PC-9 (cell line): ENCODE results near the gene PPP3R2. TPM values are rescaled to one million over a fixed set of nuclear protein-coding genes. Genes with fewer than 3 reads are reported as not detected.

ENCODE experiments used
- BruUV-seq: library from RNA; stranded (reverse); fragments of 400-500 nt; replicated peaks from 2 replicates; lab custom pipeline; 2021; lab: Mats Ljungman, UMichigan
- CTCF ChIA-PET: fragments of 300-600 bp; sonication (Branson Sonifier 250); formaldehyde crosslinking; loops from one replicate; lab custom pipeline; 2022; ENCODE audit warnings: antibody characterized with exemption; lab: Charles Lee
- POLR2A ChIA-PET: fragments of 300-600 bp; sonication (Branson Sonifier 250); formaldehyde crosslinking; loops from one replicate; lab custom pipeline; 2022; ENCODE audit warnings: antibody characterized with exemption; ENCODE audit not compliant: unreplicated experiment; lab: Charles Lee
- DNase-seq, 2 experiments: peaks; one replicate each; pipeline versions ENCODE4 v3.0.0 to v3.0.0-alpha.2; 2015 to 2022; ENCODE audit warnings: mixed read lengths in 1 of 2
- H2AFZ ChIP-seq: fragments of 200-600 bp; sonication (generic); 2 replicates; pipeline ENCODE4 v1.8.1; 2017; ENCODE audit warnings: antibody characterized with exemption
- H3F3A ChIP-seq: fragments of 200-600 bp; sonication (generic); 2 replicates; pipeline ENCODE4 v1.8.1; 2017; ENCODE audit warnings: antibody characterized with exemption, mild to moderate bottlenecking, low read depth; ENCODE audit not compliant: insufficient read depth
- H3K27ac ChIP-seq: fragments of 200-600 bp; sonication (generic); 2 replicates; pipeline ENCODE4 v1.6.1; 2016; ENCODE audit warnings: mixed run types
- H3K27me3 ChIP-seq: fragments of 200-600 bp; sonication (generic); 2 replicates; pipeline ENCODE4 v1.6.1; 2016; ENCODE audit warnings: low read depth, mixed run types; ENCODE audit not compliant: insufficient read depth
- H3K36me3 ChIP-seq: fragments of 200-600 bp; sonication (generic); 2 replicates; pipeline ENCODE4 v1.6.1; 2016; ENCODE audit warnings: low read depth, mixed run types
- H3K4me1 ChIP-seq: fragments of 200-600 bp; sonication (generic); replicated peaks from 2 replicates; pipeline ENCODE4 v1.6.1; 2016; ENCODE audit warnings: mixed run types; ENCODE audit not compliant: insufficient read depth
- H3K4me2 ChIP-seq: fragments of 200-600 bp; sonication (generic); 2 replicates; pipeline ENCODE4 v1.6.1; 2017; ENCODE audit warnings: mixed run types
- H3K4me3 ChIP-seq: fragments of 200-600 bp; sonication (generic); 2 replicates; pipeline ENCODE4 v1.6.1; 2016; ENCODE audit warnings: mixed run types
- H3K79me2 ChIP-seq: fragments of 200-600 bp; sonication (generic); 2 replicates; pipeline ENCODE4 v1.6.1; 2017; ENCODE audit warnings: low read depth, mixed run types
- H3K9me2 ChIP-seq: fragments of 200-600 bp; sonication (generic); 2 replicates; pipeline ENCODE4 v1.8.1; 2017; ENCODE audit warnings: mild to moderate bottlenecking; ENCODE audit not compliant: insufficient read depth
- H3K9me3 ChIP-seq: fragments of 200-600 bp; sonication (generic); 2 replicates; pipeline ENCODE4 v1.8.1; 2016; ENCODE audit warnings: low read depth; ENCODE audit not compliant: insufficient read depth
- H4K20me1 ChIP-seq: fragments of 200-600 bp; sonication (generic); 2 replicates; pipeline ENCODE4 v1.8.1; 2017; ENCODE audit not compliant: insufficient read depth
- EZH2 ChIP-seq: fragments of 200-600 bp; sonication (generic); IDR thresholded peaks from 2 replicates; pipeline ENCODE4 v1.8.0; 2017; ENCODE audit warnings: antibody characterized with exemption, low read depth
- intact Hi-C: fragments of 100-400 bp; cut with micrococcal nuclease; formaldehyde crosslinking; loops from one replicate; pipeline ENCODE4 v1.10.0; 2022; ENCODE audit not compliant: unreplicated experiment
- total RNA-seq: library from RNA; stranded (reverse); gene quantifications from 2 replicates; pipeline ENCODE4 v1.2.3, GENCODE V29; 2021
- TF ChIP-seq, protein P1 (sequence below): fragments of 200-600 bp; sonication (generic); conservative IDR thresholded peaks from 2 replicates; pipeline ENCODE4 v1.6.1; 2017; ENCODE audit warnings: mixed run types, antibody characterized with exemption, mild to moderate bottlenecking, moderate library complexity

PPP3R2 gene
- total RNA-seq, 1 experiment from 2014 or later = not detected

DNA sequence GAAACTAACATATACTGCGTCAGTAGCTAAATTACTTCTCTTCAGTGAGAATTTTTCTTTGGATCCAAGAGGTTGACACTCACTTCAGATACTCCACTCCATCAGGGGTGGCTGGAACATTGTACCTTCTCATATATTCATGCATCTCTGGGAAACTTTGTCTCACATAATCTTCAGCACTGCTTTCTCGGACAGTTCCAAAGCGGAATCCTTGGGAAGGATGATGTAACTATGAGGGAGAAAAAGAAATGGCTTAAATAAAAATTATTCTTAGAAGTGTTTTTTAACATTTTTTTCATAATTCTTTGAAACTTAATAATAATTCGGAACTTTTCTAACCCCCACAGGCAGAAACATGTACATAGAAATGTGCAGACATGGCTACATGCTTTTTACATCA, 33.4 kb upstream of the PPP3R2 start:
- DNase-seq = no peak
- ChIA-PET POLR2A (no interaction called here), CTCF (no interaction called here)
- Histone ChIP-seq H3K4me1 (no peaks in the 10 kb centered on the region), H3K36me3 (no peaks in the 10 kb centered on the region), H3K4me3 (no peak overlapping the region), H2AFZ (no peak overlapping the region), H3K79me2 (no peaks in the 10 kb centered on the region), H3K9me2 (no peaks in the 10 kb centered on the region), H3K27ac (no peak overlapping the region), H3K4me2 (no peak overlapping the region), H3K9me3 (no peaks in the 10 kb centered on the region), H3K27me3 (no peaks in the 10 kb centered on the region), H4K20me1 (no peaks in the 10 kb centered on the region), H3F3A (no peaks in the 10 kb centered on the region)
- intact Hi-C loops = no loop called here
- TF ChIP-seq, protein P1, sequence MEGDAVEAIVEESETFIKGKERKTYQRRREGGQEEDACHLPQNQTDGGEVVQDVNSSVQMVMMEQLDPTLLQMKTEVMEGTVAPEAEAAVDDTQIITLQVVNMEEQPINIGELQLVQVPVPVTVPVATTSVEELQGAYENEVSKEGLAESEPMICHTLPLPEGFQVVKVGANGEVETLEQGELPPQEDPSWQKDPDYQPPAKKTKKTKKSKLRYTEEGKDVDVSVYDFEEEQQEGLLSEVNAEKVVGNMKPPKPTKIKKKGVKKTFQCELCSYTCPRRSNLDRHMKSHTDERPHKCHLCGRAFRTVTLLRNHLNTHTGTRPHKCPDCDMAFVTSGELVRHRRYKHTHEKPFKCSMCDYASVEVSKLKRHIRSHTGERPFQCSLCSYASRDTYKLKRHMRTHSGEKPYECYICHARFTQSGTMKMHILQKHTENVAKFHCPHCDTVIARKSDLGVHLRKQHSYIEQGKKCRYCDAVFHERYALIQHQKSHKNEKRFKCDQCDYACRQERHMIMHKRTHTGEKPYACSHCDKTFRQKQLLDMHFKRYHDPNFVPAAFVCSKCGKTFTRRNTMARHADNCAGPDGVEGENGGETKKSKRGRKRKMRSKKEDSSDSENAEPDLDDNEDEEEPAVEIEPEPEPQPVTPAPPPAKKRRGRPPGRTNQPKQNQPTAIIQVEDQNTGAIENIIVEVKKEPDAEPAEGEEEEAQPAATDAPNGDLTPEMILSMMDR = no peak
- TF ChIP-seq EZH2 = no peak
- no TSS peak for BruUV-seq

DNA sequence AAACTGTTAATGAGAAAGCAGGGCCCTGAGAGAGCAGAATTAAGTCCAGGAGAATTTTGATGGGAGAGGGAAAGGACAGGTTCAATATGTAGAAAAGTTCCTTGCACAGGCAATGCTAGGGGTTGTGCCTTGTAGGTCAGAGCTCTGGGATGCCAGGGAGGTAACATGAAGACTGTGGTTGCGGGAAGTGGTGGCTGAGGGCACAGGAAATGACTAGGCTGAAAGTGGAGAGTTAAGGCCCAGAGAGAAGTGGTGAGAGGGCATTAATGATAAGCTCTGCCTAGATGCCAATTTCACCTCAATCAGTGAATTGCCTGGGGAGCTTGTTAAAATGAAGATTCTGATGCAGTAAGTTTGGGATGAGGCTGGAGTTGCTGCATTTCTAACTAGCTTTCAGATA, 31.5 kb upstream of the PPP3R2 start:
- no peaks in the 10 kb centered on the region for H3K9me3 ChIP-seq
- H3K36me3 ChIP-seq = no peaks in the 10 kb centered on the region
- no peaks in the 10 kb centered on the region for H3K4me1 ChIP-seq
- intact Hi-C loops = no loop called here
- no peak overlapping the region for H3K4me3 ChIP-seq
- no peak overlapping the region for H3K27ac ChIP-seq
- DNase-seq = no peak
- ChIA-PET CTCF (no interaction called here), POLR2A (no interaction called here)
- no peaks in the 10 kb centered on the region for H3K9me2 ChIP-seq
- H2AFZ ChIP-seq = no peak overlapping the region
- TF ChIP-seq, protein P1 = no peak
- TF ChIP-seq EZH2 = no peak
- no peaks in the 10 kb centered on the region for H4K20me1 ChIP-seq
- no peak overlapping the region for H3K4me2 ChIP-seq
- no TSS peak for BruUV-seq
- no peaks in the 10 kb centered on the region for H3K27me3 ChIP-seq
- H3K79me2 ChIP-seq = no peaks in the 10 kb centered on the region
- no peaks in the 10 kb centered on the region for H3F3A ChIP-seq

DNA sequence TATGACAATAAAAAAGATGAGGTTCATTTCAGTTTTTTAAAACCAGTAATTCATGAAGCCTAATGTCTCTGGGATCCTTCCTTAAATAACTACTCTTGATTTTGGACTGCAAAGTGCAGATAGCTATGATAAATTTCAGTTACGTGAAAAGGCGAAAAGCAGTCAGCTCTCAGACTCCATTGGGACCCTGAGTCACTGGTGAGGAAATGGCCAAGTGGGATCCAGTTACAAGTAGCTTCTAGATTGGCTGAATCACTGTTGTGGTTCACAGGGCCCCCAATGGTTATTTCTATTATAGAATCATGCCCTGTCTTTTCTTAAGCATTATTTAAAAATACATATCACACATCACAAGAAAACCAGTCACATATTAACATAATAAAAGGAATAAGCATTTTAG, 31.1 kb upstream of the PPP3R2 start:
- CTCF ChIA-PET = no interaction called here
- TF ChIP-seq, protein P1 = no peak
- no peak for TF ChIP-seq EZH2
- intact Hi-C loops = no loop called here

More for the DNA sequence above, 31.1 kb upstream of the PPP3R2 start:
- BruUV-seq = no TSS peak
- Histone ChIP-seq H3K4me1 (no peaks in the 10 kb centered on the region), H4K20me1 (no peaks in the 10 kb centered on the region), H3K9me2 (no peaks in the 10 kb centered on the region), H3K79me2 (no peaks in the 10 kb centered on the region), H3F3A (no peaks in the 10 kb centered on the region), H3K4me2 (no peak overlapping the region), H3K9me3 (no peaks in the 10 kb centered on the region), H3K36me3 (no peaks in the 10 kb centered on the region), H3K27ac (no peak overlapping the region), H3K4me3 (no peak overlapping the region), H2AFZ (no peak overlapping the region), H3K27me3 (no peaks in the 10 kb centered on the region)
- POLR2A ChIA-PET = no interaction called here
- DNase-seq = no peak
